K562 (cell line): Measurements from ENCODE around the gene C1QA. TPM values are rescaled to one million over a fixed set of nuclear protein-coding genes. Genes with fewer than 3 reads are reported as not detected.

Source experiments
- ARID2 ChIP-seq: fragments of 450-650 bp; IDR thresholded peaks from 2 replicates; pipeline ENCODE4 v1.6.1; 2017; ENCODE audit warnings: antibody characterized with exemption, mild to moderate bottlenecking
- ELF1 ChIP-seq: fragments of 200-800 bp; sonication (Bioruptor generic); IDR thresholded peaks from 2 replicates; pipeline ENCODE4 v1.6.1; 2016; ENCODE audit warnings: missing genetic modification characterization, missing compliant biosample characterization
- FOXK1 ChIP-seq: sonication (generic); formaldehyde crosslinking; IDR thresholded peaks from 2 replicates; pipeline ENCODE4 v1.8.0; 2022; ENCODE audit warnings: missing genetic modification reagents, mild to moderate bottlenecking, borderline replicate concordance
- LCOR ChIP-seq: sonication (generic); formaldehyde crosslinking; IDR thresholded peaks from 2 replicates; pipeline ENCODE4 v1.8.0; 2022; ENCODE audit warnings: mild to moderate bottlenecking, missing genetic modification reagents
- MAZ ChIP-seq, 2 experiments: fragments of 450-650 bp in 1 of 2; sonication (generic) in 1 of 2; formaldehyde crosslinking; IDR thresholded peaks in 1 of 2; conservative IDR thresholded peaks in 1 of 2; 2 replicates each; pipeline versions ENCODE4 v1.4.0 to v1.5.0; 2020; ENCODE audit warnings: mild to moderate bottlenecking in 1 of 2, missing genetic modification reagents in 1 of 2
- NFXL1 ChIP-seq: fragments of 450-650 bp; formaldehyde crosslinking; IDR thresholded peaks from 2 replicates; pipeline ENCODE4 v1.4.0; 2021; ENCODE audit warnings: mild to moderate bottlenecking
- POLR3A ChIP-seq: IDR thresholded peaks from 2 replicates; pipeline ENCODE4 v1.6.1; 2011; ENCODE audit warnings: borderline replicate concordance, mild to moderate bottlenecking, moderate library complexity; ENCODE audit not compliant: insufficient read length, insufficient read depth; ENCODE audit errors: extremely low read depth
- RB1 ChIP-seq: fragments of 450-650 bp; IDR thresholded peaks from 2 replicates; pipeline ENCODE4 v1.6.1; 2017; ENCODE audit warnings: low read depth, mild to moderate bottlenecking
- THRAP3 ChIP-seq: fragments of 450-650 bp; IDR thresholded peaks from 2 replicates; pipeline ENCODE4 v1.6.1; 2016; ENCODE audit warnings: mild to moderate bottlenecking, inconsistent platforms, borderline replicate concordance
- ZNF717 ChIP-seq: fragments of 250-450 bp; sonication (Bioruptor Pico); IDR thresholded peaks from 2 replicates; pipeline ENCODE4 v1.5.0; 2021
- polyA plus RNA-seq, 8 experiments: library from polyadenylated mRNA; depleted of rRNA in 4 of 8; stranded (reverse) in 5 of 8; unstranded in 3 of 8; fragments of >200 nt; fragmentation: Nextera tagmentation in 2 of 8; fragmentation: Illumina TruSeq in 1 of 8; extraction: Ambion mirVana in 2 of 8; extraction: Trizol in 1 of 8; gene quantifications; 2 replicates each; pipeline versions ENCODE4 v1.2.1 to v1.2.3, GENCODE V29; 2011 to 2014; ENCODE audit warnings: inconsistent platforms in 1 of 8, missing spikeins in 1 of 8
- total RNA-seq, 7 experiments: library from RNA; depleted of rRNA in 6 of 7; stranded (reverse); fragments of >200 nt in 6 of 7; fragmentation: Illumina TruSeq in 2 of 7; extraction: Trizol in 2 of 7; gene quantifications; 2 replicates each; pipeline versions ENCODE4 v1.2.1 to v1.2.3, GENCODE V29; 2011 to 2021; ENCODE audit warnings: low replicate concordance in 1 of 7
- TF ChIP-seq, protein P1 (sequence below), 2 experiments: fragments of 450-650 bp in 1 of 2; sonication (generic) in 1 of 2; formaldehyde crosslinking in 1 of 2; IDR thresholded peaks; 2 replicates each; pipeline versions ENCODE4 v1.7.1 to v1.9.0; 2016 to 2022; ENCODE audit warnings: inconsistent platforms in 1 of 2, mild to moderate bottlenecking in 1 of 2, missing genetic modification reagents in 1 of 2
- TF ChIP-seq, protein P2 (sequence below): fragments of 450-650 bp; IDR thresholded peaks from 2 replicates; pipeline ENCODE4 v1.6.1; 2017; ENCODE audit warnings: antibody characterized with exemption, mild to moderate bottlenecking
- TF ChIP-seq, protein P3 (sequence below): fragments of 250-450 bp; sonication (Bioruptor Pico); IDR thresholded peaks from 2 replicates; pipeline ENCODE4 v1.9.0; 2021; ENCODE audit warnings: mild to moderate bottlenecking

Gene C1QA
- total and polyA plus RNA-seq, 9 of the 15 experiments (the other 6 are each of a cell fraction or from before 2014, with no cell fraction given), result 0.71 TPM; not detected in 8

DNA sequence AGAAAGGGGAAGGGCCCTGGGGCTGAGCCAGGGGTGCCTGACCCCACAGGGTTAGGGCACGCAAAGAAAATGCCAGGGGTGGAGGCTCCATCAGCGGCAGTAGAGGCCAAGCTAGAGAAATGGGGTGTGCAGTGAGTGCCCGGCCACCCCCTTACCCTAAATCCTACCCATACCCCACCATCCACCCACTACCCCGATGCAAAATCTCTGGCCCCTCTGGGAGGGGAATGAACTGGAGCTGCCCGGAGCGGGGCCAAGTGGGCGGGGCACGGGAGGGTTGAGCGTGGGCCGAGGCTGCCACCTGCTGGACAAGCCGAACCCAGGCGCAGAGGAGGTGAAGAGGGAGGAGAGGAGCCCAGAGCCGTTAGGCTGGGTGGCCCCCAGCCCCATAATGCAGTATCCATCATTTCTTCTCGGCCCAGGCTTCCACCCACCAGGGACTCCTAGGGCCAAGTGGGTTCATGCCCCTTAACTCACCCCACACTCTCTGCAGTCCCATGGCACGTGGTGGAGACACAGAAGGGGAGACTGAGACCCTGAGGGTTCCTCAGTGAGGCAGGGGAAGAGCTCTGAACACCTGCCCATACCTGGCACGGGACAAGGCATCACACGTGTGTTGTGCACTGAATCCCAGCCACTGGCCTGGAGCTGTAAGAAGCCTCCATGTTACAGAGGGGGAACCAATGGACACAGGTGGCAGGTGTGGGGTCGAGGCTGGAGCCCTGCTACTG, 5.6 kb downstream of the C1QA start (continued):
- TF ChIP-seq, protein P1, sequence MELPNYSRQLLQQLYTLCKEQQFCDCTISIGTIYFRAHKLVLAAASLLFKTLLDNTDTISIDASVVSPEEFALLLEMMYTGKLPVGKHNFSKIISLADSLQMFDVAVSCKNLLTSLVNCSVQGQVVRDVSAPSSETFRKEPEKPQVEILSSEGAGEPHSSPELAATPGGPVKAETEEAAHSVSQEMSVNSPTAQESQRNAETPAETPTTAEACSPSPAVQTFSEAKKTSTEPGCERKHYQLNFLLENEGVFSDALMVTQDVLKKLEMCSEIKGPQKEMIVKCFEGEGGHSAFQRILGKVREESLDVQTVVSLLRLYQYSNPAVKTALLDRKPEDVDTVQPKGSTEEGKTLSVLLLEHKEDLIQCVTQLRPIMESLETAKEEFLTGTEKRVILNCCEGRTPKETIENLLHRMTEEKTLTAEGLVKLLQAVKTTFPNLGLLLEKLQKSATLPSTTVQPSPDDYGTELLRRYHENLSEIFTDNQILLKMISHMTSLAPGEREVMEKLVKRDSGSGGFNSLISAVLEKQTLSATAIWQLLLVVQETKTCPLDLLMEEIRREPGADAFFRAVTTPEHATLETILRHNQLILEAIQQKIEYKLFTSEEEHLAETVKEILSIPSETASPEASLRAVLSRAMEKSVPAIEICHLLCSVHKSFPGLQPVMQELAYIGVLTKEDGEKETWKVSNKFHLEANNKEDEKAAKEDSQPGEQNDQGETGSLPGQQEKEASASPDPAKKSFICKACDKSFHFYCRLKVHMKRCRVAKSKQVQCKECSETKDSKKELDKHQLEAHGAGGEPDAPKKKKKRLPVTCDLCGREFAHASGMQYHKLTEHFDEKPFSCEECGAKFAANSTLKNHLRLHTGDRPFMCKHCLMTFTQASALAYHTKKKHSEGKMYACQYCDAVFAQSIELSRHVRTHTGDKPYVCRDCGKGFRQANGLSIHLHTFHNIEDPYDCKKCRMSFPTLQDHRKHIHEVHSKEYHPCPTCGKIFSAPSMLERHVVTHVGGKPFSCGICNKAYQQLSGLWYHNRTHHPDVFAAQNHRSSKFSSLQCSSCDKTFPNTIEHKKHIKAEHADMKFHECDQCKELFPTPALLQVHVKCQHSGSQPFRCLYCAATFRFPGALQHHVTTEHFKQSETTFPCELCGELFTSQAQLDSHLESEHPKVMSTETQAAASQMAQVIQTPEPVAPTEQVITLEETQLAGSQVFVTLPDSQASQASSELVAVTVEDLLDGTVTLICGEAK (IDR thresholded peaks at IDR 0.05), result no peak
- TF ChIP-seq, protein P1 (CRISPR knock-in tag; IDR thresholded peaks at IDR 0.05), result no peak
- no peak for TF ChIP-seq POLR3A
- TF ChIP-seq RB1, result 0 out of 2 replicates have a peak, but pooled peaks have one; percentile 56
- TF ChIP-seq, protein P2, sequence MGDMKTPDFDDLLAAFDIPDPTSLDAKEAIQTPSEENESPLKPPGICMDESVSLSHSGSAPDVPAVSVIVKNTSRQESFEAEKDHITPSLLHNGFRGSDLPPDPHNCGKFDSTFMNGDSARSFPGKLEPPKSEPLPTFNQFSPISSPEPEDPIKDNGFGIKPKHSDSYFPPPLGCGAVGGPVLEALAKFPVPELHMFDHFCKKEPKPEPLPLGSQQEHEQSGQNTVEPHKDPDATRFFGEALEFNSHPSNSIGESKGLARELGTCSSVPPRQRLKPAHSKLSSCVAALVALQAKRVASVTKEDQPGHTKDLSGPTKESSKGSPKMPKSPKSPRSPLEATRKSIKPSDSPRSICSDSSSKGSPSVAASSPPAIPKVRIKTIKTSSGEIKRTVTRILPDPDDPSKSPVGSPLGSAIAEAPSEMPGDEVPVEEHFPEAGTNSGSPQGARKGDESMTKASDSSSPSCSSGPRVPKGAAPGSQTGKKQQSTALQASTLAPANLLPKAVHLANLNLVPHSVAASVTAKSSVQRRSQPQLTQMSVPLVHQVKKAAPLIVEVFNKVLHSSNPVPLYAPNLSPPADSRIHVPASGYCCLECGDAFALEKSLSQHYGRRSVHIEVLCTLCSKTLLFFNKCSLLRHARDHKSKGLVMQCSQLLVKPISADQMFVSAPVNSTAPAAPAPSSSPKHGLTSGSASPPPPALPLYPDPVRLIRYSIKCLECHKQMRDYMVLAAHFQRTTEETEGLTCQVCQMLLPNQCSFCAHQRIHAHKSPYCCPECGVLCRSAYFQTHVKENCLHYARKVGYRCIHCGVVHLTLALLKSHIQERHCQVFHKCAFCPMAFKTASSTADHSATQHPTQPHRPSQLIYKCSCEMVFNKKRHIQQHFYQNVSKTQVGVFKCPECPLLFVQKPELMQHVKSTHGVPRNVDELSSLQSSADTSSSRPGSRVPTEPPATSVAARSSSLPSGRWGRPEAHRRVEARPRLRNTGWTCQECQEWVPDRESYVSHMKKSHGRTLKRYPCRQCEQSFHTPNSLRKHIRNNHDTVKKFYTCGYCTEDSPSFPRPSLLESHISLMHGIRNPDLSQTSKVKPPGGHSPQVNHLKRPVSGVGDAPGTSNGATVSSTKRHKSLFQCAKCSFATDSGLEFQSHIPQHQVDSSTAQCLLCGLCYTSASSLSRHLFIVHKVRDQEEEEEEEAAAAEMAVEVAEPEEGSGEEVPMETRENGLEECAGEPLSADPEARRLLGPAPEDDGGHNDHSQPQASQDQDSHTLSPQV, result no peak
- no peak for TF ChIP-seq THRAP3
- no peak for TF ChIP-seq ELF1 (tag)
- TF ChIP-seq, protein P3, sequence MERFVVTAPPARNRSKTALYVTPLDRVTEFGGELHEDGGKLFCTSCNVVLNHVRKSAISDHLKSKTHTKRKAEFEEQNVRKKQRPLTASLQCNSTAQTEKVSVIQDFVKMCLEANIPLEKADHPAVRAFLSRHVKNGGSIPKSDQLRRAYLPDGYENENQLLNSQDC, result no peak
- TF ChIP-seq LCOR (CRISPR knock-in tag), result no peak
- TF ChIP-seq ZNF717 (CRISPR knock-in tag), result no peak
- TF ChIP-seq MAZ (CRISPR knock-in tag; conservative IDR thresholded peaks at IDR 0.05 in 1 of 2, IDR thresholded peaks at IDR 0.05 in 1 of 2), result peak; percentile 70 to 71
- peak; percentile 77 for TF ChIP-seq ARID2
- TF ChIP-seq NFXL1 (CRISPR knock-in tag), result no peak
- no peak for TF ChIP-seq FOXK1 (CRISPR knock-in tag)
